Measurements from ENCODE around the gene PLS1.

PLS1 gene

DNA sequence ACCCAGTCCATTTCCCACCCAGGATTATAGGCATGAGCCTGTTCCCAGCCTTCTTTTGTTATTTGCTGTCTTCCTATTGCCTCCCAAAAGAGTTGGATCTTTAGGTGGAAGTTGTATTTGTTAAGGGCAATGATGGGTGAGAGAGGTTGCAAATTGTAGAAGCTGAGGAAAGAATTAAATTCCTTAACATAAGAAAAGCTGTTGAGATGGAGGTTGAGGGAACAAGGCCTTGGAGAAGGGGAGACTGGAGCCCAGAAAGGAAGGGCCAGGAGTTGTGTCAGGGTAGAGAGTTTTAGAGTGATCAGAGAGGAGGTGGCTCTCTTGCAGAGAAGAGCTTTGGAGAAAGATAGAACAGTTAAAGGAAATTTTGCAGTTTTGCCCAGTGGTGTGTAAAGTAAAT lies 46.8 kb downstream of the PLS1 start:
- DNase-seq = no peak

DNA sequence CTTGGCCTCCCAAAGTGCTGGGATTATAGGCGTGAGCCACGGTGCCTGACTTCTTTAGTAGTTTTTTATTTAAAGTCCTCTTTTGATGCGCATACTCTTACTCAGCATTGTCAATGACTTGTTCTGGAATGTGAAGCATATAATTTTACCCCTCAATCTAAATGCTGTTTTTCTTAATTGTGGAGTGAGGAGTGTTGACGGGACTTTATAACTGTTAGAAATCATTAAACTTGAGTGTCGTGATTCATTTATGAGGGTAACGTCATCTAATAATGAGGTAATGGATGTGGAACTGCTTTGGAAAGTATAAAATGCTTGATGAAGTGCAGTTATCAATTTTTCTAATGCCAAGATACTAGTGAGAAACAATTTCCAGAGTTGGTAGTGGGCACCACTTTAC lies 48.3 kb downstream of the PLS1 start:
- no peak for DNase-seq

DNA sequence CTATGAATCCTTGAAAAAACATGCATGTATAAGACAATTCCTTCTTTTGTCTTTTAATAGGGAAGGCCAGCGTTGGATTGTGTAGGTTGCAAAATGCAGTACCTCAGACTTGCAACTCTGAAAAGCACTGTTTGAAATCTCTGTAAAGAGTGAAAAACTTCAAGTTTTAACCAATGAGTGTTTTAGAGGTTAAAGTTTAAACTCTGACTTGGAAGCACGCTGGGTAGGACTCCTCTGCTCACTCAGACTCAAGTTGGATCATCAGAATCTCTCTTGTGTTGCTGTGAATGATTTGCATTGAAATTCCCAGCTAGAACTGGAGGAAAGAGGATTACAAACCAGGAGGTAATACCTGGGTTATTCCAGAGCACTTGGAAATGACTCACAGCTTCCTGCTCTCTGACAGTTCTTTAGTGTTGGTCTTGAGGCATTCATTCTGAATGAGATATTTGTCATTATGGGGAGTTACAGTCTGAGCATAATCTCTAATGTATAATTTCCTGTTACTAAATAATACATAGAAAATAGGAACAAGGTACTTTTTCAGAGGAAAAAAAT lies 49.1 kb downstream of the PLS1 start:
- no peak for DNase-seq

DNA sequence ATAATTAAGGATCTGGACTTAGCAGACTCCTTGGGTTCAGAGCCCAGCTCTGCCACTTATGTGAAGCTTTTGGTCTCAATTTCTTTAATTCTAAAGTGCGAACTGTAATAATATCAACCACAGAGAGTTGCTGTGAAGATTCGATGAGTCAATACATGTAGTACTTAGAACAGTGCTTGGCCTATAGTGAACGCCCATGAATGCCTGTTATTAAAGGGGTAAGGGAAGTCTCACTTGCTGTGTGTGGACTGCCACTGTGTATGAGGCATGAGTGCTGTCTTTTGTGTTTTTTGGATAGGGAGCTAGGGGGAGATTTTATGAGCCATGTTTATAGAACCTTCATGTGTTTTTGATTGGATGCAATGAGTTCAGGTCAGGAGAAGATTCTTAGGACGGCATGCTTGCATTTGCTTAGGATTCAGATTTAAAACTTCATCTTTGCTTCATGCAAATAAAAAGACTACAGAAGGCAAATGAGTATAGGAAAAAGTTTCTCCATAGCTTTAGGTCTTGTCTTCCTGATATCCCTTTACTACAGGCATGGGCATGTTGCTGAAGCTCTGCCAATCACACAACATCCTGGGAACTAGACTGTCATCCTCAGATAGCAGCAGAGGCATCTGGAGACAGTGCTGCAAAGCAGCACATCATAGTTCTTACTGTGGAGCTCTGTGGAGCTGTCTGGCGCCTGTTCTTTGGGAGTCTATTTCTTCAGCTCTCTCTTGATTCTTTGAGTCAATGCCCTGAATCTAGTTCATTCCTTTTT lies 50.0 kb downstream of the PLS1 start:
- DNase-seq = no peak

DNA sequence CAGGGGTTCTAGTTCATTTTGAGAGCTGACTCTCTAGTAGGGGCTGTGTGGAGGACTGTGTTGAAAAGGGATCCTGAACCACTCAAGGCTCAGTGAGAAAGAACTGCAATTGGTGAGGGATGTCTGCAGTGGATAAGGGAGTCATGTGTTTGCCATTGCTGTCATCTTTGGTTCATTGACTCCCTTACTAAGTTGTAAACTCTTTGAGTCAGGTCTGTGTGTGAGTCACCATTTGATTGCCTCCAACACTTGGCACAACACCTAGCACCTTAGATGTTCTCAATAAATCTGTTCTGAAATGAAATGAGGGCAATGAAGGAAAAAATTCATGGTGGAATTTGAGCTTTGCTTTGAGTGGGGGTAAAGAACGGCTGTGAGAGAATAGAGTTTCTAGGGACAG lies 51.7 kb downstream of the PLS1 start:
- DNase-seq = no peak

DNA sequence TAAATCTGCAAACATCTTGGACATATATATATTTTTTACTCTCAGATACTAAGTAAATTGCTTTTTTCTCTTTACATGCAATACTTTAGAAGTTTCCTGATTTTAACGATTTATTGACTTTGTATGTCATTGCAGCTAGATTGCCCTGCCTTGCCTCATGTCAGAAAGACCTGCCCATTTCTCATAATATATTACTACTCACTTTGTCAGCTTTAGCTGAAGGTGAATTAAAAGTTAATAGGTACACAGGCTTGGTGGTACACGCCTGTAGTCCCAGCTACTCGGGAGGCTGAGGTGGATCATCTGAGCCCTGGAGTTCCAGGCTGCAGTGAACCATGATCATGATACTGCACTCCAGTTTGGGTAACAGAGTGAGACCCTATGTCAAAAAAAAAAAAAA lies 52.8 kb downstream of the PLS1 start:
- DNase-seq = no peak

DNA sequence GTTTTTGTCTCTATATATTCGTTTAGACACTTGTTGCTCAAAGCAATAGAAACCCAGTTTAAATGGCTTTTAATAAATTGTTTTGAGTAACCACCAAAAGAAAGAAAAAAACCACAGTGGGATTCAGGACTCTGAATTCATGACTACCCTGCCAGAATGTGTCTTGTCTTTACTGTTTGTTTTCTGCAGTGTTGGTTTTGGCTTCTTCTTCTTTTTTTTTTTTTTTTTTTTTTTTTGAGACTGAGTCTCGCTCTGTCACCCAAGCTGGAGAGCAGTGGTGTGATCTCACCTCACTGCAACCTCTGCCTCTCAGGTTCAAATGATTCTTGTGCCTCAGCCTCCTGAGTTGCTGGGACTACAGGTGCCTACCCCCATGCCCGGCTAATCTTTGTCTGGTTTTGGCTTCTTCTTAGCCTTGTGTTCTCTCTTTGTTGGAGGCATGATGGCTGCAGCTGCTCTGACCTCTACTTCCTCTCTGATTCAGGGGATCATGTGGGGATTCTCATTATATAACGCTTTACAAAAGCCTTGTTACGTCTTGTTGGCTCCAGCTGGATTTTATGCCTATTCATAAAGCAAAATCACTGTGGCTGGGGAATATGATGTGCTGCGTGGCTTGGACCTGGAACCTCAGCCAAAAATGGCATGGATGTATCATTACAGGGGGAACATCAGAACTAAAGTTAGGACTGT lies 54.0 kb downstream of the PLS1 start:
- no peak for DNase-seq

DNA sequence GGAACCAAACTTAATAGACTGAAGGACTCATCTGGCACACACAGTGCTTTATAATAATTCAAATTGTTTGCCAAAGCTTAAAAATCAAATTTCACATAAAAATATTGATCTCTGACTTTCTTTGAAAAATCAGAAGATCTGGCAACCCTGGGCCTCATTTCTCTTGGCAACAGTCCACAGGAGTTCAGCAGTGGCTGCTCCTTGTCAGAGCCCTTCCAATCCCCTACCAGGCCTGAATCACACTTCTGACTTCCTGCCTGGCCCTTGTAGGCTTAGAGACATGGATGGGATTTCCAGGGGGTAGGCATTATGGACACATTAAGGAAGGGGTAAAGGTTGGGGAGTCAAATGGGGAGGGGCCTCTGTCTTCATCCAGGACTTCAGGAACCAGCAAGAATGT lies 55.5 kb downstream of the PLS1 start:
- DNase-seq = no peak

DNA sequence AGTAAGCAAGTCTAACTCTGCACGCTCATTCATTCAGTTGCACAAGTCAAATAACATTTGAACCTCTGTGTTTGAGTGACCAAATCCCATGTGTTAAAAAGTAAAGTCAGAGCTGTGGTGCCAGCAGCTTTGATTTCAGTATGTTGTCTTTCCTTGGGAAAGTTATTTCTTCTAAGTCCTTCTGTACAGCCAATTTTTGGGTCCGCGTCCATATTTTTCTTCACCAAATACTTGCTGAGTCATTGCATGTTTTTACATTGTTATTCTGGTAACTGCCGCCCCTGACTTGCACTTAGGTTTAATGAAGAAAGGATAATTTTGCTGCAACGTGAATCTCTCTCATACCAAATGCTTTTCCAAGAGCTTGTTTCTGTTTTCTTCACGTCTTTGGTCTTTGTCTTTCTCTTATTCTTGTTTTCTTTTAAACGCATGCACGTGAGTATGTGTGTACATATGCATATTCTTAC lies 56.7 kb downstream of the PLS1 start:
- DNase-seq = no peak

DNA sequence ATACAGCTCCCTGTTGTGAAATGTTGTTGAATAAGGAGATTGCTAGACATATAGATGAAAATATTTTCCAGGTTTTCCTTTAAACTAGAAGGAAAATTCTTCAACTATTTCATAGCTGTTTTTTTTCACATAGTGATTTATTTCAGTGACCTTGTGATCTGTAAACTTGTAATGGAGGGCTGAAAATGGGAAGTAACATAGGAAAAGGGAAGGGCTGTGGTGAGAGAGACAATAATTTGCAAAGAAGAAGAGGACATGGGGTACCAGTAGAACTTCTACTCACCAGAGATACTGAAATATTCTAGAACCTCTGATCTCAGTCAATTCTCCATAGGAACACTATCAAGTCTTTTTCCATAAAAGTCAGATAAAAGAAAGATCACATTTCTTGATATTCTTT lies 60.4 kb downstream of the PLS1 start:
- no peak for DNase-seq

DNA sequence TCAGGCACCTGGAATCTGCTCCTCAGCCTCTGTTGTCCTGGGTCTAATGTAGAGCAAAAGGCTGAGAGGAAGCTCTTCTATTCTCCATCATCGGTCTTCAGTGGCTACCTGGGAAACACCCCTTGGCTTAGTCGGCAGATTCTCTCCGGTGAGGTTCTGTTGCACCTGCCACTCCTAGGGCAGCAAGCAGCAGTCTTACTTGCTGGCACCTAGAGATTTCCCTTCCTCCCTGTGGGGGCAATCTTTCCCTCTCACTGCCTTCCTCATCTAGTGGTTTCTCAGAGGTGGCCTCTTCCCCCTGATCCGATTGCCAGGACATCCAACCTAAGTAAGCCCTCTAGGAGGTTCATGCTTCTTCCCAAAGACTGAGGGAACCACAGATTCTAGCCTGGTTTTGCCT lies 60.8 kb downstream of the PLS1 start:
- DNase-seq = no peak

DNA sequence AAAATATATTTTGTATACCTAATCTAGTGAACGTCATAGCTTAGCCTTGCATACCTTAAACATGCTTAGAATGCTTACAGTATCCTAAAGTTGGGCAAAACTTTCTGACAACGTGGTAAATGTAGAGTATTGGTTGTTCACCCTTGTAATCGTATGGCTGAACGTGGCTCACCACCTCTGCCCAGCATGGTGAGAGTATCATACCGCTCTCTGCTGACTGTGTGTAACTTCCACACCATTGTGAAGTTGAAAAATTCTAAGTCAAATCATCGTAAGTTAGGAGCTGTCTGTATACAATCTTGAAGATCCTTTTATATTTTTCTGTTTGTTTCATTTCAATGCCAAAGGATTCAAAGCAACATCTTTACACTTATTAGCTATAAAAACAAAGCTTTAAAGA lies 64.2 kb downstream of the PLS1 start:
- no peak for DNase-seq

DNA sequence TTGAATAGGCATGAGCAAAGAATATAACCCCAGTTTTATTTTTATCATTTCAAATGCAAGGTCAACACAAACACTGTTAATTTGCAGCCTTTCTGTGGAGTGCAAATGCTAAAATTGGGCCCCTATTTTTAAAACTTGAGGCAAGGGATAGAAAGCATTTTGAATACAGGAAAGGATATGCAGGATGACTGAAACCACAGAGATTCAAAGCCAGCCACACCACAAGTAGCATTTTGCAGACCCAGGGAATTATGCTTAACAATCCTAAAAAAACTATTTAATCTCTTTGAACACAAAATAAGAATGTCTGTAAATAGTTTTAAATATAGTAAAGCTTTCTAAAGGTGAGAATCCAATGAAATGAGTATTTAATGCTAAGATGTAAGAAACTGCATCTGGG lies 64.7 kb downstream of the PLS1 start:
- DNase-seq = no peak

DNA sequence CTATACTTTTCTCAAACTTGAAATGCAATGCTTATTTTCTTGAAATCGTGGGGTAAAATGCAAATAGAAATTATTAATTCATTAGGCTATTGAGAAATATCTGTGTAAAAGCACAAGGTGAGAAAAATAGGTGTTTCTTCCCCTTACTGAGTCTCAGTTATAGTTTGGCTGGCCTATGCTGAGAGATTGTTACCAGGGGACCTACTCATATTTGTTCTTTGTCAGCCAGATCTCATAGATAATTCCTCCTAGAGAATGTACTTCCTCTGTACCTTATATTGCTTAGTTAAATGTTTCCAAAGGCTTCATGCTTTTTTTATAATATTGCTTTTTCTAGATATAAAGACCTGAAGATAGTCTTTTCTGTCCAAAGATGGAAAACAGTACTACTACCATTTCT lies 67.7 kb downstream of the PLS1 start:
- no peak for DNase-seq

DNA sequence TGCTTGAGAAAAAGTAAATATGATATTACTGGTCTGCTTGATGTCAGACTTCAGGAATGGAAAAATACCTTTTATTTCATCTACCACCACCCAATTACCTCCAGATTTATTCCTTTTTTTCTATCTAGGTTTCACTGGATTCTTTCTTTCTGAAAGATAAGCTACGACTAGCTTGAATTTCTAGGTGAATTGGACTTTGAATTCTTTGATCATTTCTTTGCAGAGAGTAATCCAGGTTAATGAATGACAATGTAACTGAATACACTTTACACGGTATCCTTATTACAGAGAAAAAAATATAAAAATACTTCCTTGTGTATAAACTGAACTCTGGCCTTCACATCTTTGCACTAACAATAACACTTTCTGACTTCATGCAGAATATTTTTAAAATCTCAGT lies 68.1 kb downstream of the PLS1 start:
- DNase-seq = no peak

DNA sequence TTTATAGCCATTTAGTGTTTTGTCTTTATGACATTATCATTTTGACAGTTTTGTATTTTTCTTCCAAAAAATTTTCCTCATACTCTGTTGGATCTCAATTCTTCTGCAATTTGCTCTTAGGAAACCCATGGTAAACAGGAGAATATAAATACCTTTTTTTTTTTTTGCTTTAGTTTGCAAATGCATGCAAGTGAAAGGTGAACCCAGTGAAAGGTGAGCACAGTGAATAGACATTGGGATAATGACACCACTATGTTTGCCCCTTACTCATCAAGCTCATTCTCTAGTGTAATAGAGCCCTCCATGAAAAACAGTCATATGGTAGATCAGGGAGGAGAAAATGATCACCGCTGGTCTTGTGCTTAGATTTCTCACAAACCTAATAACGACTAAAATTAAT lies 68.6 kb downstream of the PLS1 start:
- DNase-seq = no peak

DNA sequence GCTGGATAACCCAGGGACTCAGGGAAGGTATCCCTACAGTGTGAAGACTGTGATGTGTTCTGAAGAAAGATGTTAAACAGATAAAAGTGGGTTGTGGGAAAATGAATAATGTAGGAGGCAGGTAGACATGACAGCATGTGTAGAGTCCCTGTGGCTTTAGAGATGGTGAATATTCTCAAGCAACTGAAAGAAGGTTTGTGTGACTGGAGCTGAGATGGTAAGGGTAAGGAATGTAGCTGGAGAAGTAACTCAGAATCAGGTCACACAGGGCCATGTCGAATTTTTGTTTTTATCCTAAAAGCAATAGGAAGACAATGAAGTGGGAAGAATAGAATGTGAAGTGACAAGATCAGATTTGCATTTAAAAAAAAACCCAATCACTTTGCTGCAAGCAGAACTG lies 73.9 kb downstream of the PLS1 start:
- DNase-seq = no peak

DNA sequence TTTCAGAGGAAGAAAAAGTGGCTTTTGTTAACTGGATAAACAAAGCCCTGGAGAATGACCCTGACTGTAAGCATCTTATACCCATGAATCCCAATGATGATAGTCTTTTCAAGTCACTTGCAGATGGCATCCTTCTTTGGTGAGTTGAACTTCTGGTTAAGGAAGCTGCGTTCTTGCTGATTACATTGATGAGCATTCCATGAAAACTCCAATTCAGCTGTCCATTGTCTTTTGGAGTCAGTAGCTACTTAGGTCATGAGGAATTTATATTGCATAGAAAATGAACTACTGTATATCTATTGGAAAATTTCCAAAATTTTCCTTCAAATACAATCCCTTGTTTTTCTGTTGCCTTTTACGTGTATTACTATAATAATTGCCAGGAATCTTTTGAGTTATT lies 80.0 kb downstream of the PLS1 start:
- DNase-seq = no peak

DNA sequence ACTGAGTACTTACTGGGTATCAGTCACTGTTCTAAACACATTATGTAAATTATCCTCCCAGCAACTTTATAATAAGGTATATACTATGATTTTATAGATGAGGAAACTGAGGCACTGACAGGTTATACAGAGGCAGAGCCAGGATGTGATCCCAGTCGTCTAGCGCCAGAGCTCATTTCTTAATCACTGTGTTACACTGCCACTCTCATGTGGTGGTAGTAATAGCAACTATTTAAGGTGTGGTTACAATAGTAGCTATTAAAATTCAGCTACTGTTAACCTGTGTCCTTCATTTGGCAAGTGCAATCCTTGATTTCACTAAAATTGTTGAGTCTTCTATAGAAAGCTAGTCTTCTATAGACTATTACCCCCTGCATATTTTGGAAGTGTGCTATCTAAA lies 84.5 kb downstream of the PLS1 start:
- DNase-seq = no peak

DNA sequence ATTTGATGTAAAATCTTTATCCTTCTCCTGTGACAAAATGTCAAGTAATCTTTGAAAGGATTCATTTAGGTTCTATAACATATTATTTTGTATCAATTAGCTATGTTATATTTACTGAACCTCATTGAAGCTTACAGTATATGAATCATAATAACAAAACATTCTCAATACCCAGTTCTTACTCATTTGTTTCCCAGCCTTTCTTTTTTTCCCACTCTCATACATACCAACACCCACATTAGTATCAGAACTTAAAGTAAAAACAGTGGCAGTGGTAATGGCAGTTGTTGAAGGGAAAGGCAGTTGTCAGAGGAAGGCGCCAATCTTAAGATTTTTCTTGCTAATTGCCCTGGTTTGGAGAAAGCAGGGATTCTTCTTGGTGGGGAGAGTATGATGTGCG lies 94.4 kb downstream of the PLS1 start:
- no peak for DNase-seq

DNA sequence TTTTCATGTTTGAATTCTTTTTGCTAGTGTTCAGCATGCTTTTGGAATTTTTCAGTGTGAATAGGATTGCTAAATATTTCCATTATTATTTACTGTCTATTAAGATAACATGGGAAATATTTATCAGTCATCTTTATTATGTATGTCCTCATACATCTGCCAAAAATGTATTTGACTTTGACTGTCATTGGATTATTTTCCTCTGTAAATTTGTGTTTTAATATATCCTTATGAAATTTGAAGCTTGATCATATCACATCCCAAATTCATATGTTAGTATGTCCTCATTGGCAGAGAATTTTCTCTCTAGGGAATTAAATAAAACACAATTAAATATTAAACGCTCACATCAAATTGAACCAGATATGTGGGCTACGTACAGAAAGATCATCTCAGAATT lies 95.3 kb downstream of the PLS1 start:
- no peak for DNase-seq

DNA sequence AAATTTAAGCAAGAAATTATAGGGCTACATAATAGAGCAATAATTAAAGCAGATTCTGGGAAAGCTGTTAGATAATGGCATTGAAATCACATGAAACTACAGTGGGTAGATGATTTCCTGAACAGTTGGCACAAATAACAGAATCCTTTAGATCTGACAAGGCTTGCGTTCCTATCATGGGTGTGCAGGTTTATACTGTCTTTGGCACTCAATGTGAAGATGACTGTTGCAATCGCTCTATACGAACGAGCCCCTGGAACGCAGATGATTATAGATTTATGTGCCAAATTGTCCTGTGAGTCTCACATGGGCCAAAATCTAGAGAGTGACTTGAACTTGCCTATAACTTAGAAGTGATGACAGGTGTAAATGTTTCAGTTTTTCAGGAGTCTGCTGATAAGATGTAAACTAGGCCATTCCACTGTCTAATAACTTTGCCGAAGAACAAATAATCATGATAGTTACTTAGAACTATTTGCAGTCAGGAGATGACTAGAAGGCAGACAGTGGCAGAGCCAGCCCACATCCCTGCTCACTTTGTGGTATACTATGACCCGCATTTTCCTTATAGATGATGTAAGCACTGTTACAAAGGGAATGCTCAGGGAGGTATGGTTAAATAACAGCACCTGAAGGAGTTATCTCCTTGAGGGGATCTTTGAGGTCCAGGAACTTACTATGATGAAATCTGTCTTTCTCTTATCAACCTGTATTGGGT lies 97.1 kb downstream of the PLS1 start:
- no peak for DNase-seq

DNA sequence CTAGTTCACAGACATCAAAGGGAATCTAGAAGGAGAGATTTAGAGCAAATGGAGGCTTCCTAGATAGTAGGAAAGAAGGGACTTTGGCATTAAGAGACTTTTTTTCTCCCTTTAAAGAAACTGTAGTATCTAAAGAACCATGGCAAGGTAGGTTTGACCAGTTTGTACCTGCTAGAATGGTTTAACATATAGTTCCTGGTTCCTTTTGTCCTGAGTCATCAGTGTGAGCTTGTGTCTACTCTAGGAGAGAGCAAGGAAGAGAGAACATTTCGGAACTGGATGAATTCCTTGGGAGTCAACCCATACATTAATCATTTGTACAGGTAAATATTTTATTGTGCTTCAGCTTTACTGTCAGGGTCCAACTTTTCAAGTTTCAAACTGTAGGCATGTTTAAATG lies 98.0 kb downstream of the PLS1 start:
- DNase-seq = no peak

DNA sequence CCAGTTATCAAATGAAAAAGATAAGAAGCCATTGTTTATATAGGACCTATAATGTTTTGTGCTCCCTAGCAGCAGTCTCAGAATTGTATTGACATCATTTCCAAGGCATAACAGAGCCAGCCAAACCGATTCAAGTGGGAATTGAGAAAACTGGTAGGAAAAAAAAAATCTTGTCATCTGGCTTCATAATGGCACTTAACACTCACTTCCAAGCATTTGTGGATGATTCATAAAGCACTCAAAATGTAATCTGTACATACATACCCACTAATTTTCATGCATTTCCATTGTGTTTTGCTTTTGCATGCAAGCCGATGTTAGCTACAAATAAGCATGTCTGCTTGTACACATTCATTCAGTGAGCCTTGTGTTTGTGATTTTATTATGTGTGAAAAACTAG lies 109.0 kb downstream of the PLS1 start:
- DNase-seq = no peak

Data from NCI-H1694 treated with DMSO at 0.1 percent for 48 hours (cell line).